Trophoblast cell (in vitro differentiated cells and primary cell): ENCODE measurements around the gene CASP8.

ENCODE experiments used
- DNase-seq, 2 donors: peaks; one replicate each; pipeline ENCODE4 v3.0.0-alpha.2; 2016
- H2AFZ ChIP-seq: 2 replicates; pipeline ENCODE4 v1.6.1; 2013; ENCODE audit warnings: low read length, moderate library complexity, mild to moderate bottlenecking; ENCODE audit not compliant: insufficient read depth, poor library complexity
- H2AK5ac ChIP-seq: 2 replicates; pipeline ENCODE4 v1.6.1; 2013; ENCODE audit warnings: mild to moderate bottlenecking, low read length
- H2BK120ac ChIP-seq: 2 replicates; pipeline ENCODE4 v1.6.1; 2013; ENCODE audit warnings: low read length, mild to moderate bottlenecking, moderate library complexity; ENCODE audit not compliant: insufficient read depth, poor library complexity
- H2BK12ac ChIP-seq: 2 replicates; pipeline ENCODE4 v1.6.1; 2013; ENCODE audit warnings: mild to moderate bottlenecking, low read length, moderate library complexity
- H2BK5ac ChIP-seq: 2 replicates; pipeline ENCODE4 v1.6.1; 2013; ENCODE audit warnings: low read length, low read depth, moderate library complexity, mild to moderate bottlenecking; ENCODE audit not compliant: poor library complexity
- H3K14ac ChIP-seq: 2 replicates; pipeline ENCODE4 v1.6.1; 2013; ENCODE audit warnings: mild to moderate bottlenecking, low read length
- H3K18ac ChIP-seq: 2 replicates; pipeline ENCODE4 v1.6.1; 2013; ENCODE audit warnings: mild to moderate bottlenecking, low read length
- H3K23ac ChIP-seq: 2 replicates; pipeline ENCODE4 v1.6.1; 2013; ENCODE audit warnings: low read length
- H3K27ac ChIP-seq: 2 replicates; pipeline ENCODE4 v1.5.1; 2013; ENCODE audit warnings: low read depth, mild to moderate bottlenecking, inconsistent platforms, low read length, moderate library complexity
- H3K27me3 ChIP-seq: 2 replicates; pipeline ENCODE4 v1.6.1; 2013; ENCODE audit warnings: inconsistent platforms, mild to moderate bottlenecking, low read length, moderate library complexity; ENCODE audit not compliant: insufficient read depth
- H3K36me3 ChIP-seq, 2 experiments: 1 replicate in 1 of 2; 2 replicates in 1 of 2; pipeline ENCODE4 v1.6.1; 2013; ENCODE audit warnings: low read length in 2 of 2, mild to moderate bottlenecking in 2 of 2, moderate library complexity in 1 of 2; ENCODE audit not compliant: insufficient read depth in 2 of 2, control insufficient read depth in 1 of 2
- H3K4ac ChIP-seq: 2 replicates; pipeline ENCODE4 v1.6.1; 2013; ENCODE audit warnings: low read depth, mild to moderate bottlenecking, low read length, moderate library complexity
- H3K4me1 ChIP-seq, 2 experiments: 1 replicate in 1 of 2; 2 replicates in 1 of 2; pipeline ENCODE4 v1.6.1; 2013; ENCODE audit warnings: low read length in 2 of 2, mild to moderate bottlenecking in 2 of 2, moderate library complexity in 1 of 2; ENCODE audit not compliant: insufficient read depth in 2 of 2, control insufficient read depth in 1 of 2
- H3K4me2 ChIP-seq: 2 replicates; pipeline ENCODE4 v1.6.1; 2013; ENCODE audit warnings: inconsistent platforms, mild to moderate bottlenecking, low read length, moderate library complexity
- H3K4me3 ChIP-seq: 2 replicates; pipeline ENCODE4 v1.5.1; 2013; ENCODE audit warnings: mild to moderate bottlenecking, low read depth, low read length, inconsistent platforms
- H3K79me1 ChIP-seq: one replicate; pipeline ENCODE4 v1.6.1; 2013; ENCODE audit warnings: low read length
- H3K79me2 ChIP-seq: 2 replicates; pipeline ENCODE4 v1.6.1; 2013; ENCODE audit warnings: low read length, mild to moderate bottlenecking; ENCODE audit not compliant: control insufficient read depth, insufficient read depth, poor library complexity
- H3K9ac ChIP-seq: 2 replicates; pipeline ENCODE4 v1.6.1; 2013; ENCODE audit warnings: mild to moderate bottlenecking, low read length
- H3K9me3 ChIP-seq: 2 replicates; pipeline ENCODE4 v1.6.1; 2013; ENCODE audit warnings: low read depth, mild to moderate bottlenecking, control low read depth, inconsistent platforms, low read length; ENCODE audit not compliant: insufficient read depth
- H4K12ac ChIP-seq: 2 replicates; pipeline ENCODE4 v1.6.1; 2013; ENCODE audit warnings: low read depth, mild to moderate bottlenecking, low read length, moderate library complexity
- H4K8ac ChIP-seq: 2 replicates; pipeline ENCODE4 v1.6.1; 2013; ENCODE audit warnings: low read depth, mild to moderate bottlenecking, low read length, moderate library complexity
- H4K91ac ChIP-seq: one replicate; pipeline ENCODE4 v1.6.1; 2013; ENCODE audit warnings: low read depth, mild to moderate bottlenecking, low read length, moderate library complexity
- WGBS: extraction: QIAGEN DNeasy Blood & Tissue Kit; methylation state at CpG from one replicate; pipeline ENCODE4 v1.1.7; 2013; ENCODE audit warnings: missing lambda C conversion rate; ENCODE audit not compliant: insufficient read length, insufficient coverage; ENCODE audit errors: extremely low coverage; 5-methylcytosine and 5-hydroxymethylcytosine counted together

The CASP8 gene

DNA sequence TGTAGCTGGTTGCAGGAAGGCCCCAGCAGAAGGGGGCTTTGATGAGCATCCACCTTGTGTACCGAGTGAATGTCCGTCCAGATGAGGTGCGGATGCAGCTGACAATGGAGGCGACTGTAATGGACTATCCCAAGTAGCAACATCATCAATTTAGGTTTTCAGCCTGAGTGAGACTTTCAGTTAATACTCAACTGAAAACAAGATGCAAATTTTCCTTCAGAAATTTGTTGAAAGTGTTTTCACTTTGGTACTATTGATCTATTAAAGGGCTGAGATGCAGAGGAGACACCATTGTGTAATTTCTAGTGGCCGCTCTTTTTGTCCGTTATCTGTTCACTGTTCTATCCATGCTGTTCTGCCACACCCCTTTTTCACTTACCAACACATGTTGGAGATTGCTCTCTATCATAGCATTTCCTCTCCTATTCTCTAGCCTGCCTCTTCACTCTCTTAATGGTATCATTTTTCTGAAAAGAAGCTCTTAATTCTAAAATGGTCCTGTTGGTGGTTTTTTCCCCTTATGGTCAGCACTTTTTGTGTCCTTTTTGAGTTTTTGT lies 12.0 kb upstream of the CASP8 start:
- Histone ChIP-seq H2AFZ (no peak overlapping the region), H3K23ac (no peak overlapping the region), H3K27me3 (no peaks in the 10 kb centered on the region), H4K8ac (no peak overlapping the region), H2BK12ac (no peak overlapping the region), H4K91ac (no peak overlapping the region), H3K36me3 (no peaks in the 10 kb centered on the region), H3K79me1 (no peaks in the 10 kb centered on the region), H3K9ac (no peak overlapping the region), H3K9me3 (no peaks in the 10 kb centered on the region), H3K4ac (no peak overlapping the region), H3K27ac (no peak overlapping the region), H3K4me1 (no peaks in the 10 kb centered on the region), H2BK120ac (no peak overlapping the region), H3K79me2 (no peaks in the 10 kb centered on the region), H2BK5ac (no peak overlapping the region), H2AK5ac (no peak overlapping the region), H3K4me3 (no peak overlapping the region), H3K4me2 (no peak overlapping the region), H4K12ac (no peak overlapping the region), H3K14ac (no peak overlapping the region), H3K18ac (no peak overlapping the region)
- no CpG with 5 or more reads among the region's 6 CpGs for WGBS
- no peak for DNase-seq

- H3K27ac ChIP-seq: no peak overlapping the region
- no peak overlapping the region for H2AFZ ChIP-seq
- no CpG with 5 or more reads among the region's 2 CpGs for WGBS
- H3K79me1 ChIP-seq: no peaks in the 10 kb centered on the region
- no peak overlapping the region for H4K91ac ChIP-seq
- no peak overlapping the region for H3K23ac ChIP-seq
- H3K4me2 ChIP-seq: no peak overlapping the region
- H2AK5ac ChIP-seq: no peak overlapping the region
- H3K9ac ChIP-seq: no peak overlapping the region
- H2BK12ac ChIP-seq: no peak overlapping the region
- H4K8ac ChIP-seq: no peak overlapping the region
- H3K36me3 ChIP-seq: no peaks in the 10 kb centered on the region
- no peak for DNase-seq
- no peak overlapping the region for H2BK120ac ChIP-seq
- H4K12ac ChIP-seq: no peak overlapping the region
- no peak overlapping the region for H3K14ac ChIP-seq
- H3K4me1 ChIP-seq: no peaks in the 10 kb centered on the region
- no peaks in the 10 kb centered on the region for H3K79me2 ChIP-seq
- no peaks in the 10 kb centered on the region for H3K9me3 ChIP-seq
- no peak overlapping the region for H3K4ac ChIP-seq
- no peak overlapping the region for H3K18ac ChIP-seq
- H3K4me3 ChIP-seq: no peak overlapping the region
- H3K27me3 ChIP-seq: no peaks in the 10 kb centered on the region
- H2BK5ac ChIP-seq: no peak overlapping the region
These were observed 10.4 kb upstream of the CASP8 start for GRCh38 chr2:201249889-201250288.

GRCh38 chr2:201250741-201251140 lies 9.6 kb upstream of the CASP8 start:
- Histone ChIP-seq H2BK12ac (no peak overlapping the region), H3K9me3 (no peaks in the 10 kb centered on the region), H3K27me3 (no peaks in the 10 kb centered on the region), H2AK5ac (no peak overlapping the region), H3K4me2 (no peak overlapping the region), H2BK120ac (no peak overlapping the region), H3K4me3 (no peak overlapping the region), H3K79me1 (no peaks in the 10 kb centered on the region), H3K14ac (no peak overlapping the region), H3K4ac (no peak overlapping the region), H2AFZ (no peak overlapping the region), H4K91ac (no peak overlapping the region), H3K23ac (no peak overlapping the region), H3K27ac (no peak overlapping the region), H4K12ac (no peak overlapping the region), H3K9ac (no peak overlapping the region), H3K36me3 (no peaks in the 10 kb centered on the region), H4K8ac (no peak overlapping the region), H2BK5ac (no peak overlapping the region), H3K4me1 (no peaks in the 10 kb centered on the region), H3K79me2 (no peaks in the 10 kb centered on the region), H3K18ac (no peak overlapping the region)
- DNase-seq: no peak
- no CpG with 5 or more reads among the region's 4 CpGs for WGBS

DNA sequence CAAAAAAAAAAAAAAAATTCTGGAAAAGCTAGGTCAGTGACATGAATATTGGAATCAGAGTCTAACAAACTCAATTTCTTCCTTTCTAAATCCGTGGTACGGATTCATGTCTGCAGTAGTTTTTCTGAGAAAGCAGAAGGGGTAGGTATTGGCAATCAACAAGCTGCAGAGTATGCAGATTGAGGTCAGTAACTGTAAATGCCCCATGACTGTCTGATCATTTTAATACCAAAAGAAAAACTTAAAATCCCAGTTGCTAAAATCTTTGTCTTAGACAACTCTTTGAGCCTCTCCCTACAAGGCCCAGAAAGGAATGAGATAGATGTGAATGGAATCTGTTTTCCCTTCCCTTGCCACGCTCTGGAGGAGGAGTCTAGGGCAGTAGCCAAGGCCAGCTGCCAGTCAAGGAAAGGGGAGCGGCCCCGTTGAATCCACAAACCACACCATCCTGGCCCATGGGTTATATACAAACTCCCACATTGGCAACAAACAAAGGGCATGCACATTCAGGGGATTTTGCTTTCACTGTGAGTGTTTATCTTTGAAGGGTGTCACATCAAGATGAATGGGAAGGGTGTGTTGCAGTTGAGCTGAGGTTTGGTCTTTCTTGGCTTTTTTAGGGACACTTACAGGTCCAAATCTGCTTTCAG lies 6.1 kb upstream of the CASP8 start:
- Histone ChIP-seq H2AK5ac (no peak overlapping the region), H4K8ac (no peak overlapping the region), H3K27me3 (no peaks in the 10 kb centered on the region), H2AFZ (no peak overlapping the region), H3K36me3 (no peaks in the 10 kb centered on the region), H3K4me2 (no peak overlapping the region), H3K23ac (no peak overlapping the region), H2BK5ac (no peak overlapping the region), H3K9me3 (no peaks in the 10 kb centered on the region), H3K79me2 (no peaks in the 10 kb centered on the region), H4K91ac (no peak overlapping the region), H3K18ac (no peak overlapping the region), H3K14ac (no peak overlapping the region), H3K4me3 (no peak overlapping the region), H2BK120ac (no peak overlapping the region), H4K12ac (no peak overlapping the region), H3K4ac (no peak overlapping the region), H3K4me1 (peaks cover 7 to 8% of the 10 kb centered on the region in 2 experiments), H3K27ac (no peak overlapping the region), H2BK12ac (no peak overlapping the region), H3K9ac (no peak overlapping the region), H3K79me1 (peaks cover 12% of the 10 kb centered on the region)
- WGBS: no CpG with 5 or more reads among the region's 5 CpGs
- no peak for DNase-seq
